ENCODE data around the gene BTBD9.

Gene BTBD9

DNA sequence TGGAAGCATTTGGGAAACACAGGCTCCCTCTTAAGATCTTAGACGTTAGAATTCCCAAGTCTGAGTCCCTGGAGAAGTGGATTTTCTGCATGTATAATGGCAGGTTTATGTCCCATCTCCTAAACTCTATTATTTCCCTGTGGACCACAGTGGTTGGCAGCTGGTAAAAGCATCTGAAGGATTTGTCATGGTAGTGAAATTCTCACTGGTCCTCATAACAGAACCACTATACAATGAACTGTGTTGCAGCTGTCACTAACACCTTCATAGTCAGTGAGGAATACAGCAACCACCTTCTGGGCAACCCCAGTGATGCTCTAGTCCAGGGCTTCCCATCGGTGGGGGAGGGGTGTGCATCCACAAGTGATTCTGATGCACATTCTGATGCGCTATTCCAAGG, 423.3 kb downstream of the BTBD9 start:
- TF ChIP-seq, protein P1, sequence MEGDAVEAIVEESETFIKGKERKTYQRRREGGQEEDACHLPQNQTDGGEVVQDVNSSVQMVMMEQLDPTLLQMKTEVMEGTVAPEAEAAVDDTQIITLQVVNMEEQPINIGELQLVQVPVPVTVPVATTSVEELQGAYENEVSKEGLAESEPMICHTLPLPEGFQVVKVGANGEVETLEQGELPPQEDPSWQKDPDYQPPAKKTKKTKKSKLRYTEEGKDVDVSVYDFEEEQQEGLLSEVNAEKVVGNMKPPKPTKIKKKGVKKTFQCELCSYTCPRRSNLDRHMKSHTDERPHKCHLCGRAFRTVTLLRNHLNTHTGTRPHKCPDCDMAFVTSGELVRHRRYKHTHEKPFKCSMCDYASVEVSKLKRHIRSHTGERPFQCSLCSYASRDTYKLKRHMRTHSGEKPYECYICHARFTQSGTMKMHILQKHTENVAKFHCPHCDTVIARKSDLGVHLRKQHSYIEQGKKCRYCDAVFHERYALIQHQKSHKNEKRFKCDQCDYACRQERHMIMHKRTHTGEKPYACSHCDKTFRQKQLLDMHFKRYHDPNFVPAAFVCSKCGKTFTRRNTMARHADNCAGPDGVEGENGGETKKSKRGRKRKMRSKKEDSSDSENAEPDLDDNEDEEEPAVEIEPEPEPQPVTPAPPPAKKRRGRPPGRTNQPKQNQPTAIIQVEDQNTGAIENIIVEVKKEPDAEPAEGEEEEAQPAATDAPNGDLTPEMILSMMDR (IDR thresholded peaks at IDR 0.05; ENCODE audit: insufficient read depth, low read length, poor library complexity, severe bottlenecking), result no peak

DNA sequence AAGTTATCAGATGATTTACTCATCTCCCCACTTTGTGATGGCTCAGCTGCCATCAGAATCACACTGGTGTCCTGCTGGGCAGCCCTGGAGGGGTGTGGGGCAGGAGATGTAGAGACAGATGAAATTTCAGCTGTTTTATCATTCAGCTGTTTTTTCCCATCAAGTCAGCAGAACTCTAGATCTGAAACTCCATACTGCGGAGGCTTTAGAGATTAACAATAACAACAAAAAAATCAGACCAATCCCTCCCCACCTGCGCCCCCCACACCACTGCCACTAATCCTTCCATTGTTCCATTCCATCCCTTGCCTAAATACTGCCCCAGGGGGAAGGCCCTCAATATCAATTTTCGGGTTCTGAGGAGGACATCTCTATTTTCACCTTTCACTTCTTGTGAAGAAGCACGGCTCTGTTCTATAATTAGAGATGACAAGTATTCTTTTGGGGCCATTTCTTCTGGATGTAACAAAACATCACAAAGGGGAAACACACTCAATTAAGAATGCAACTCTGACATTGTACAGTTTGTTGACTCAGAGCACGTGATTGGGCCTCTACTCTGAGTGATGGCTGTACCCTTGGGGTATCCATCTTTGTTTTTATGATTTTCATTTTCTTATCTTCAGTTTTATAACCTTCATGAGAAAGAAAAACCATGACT, 423.9 kb downstream of the BTBD9 start:
- DNase-seq (ENCODE audit: extremely low read depth, insufficient read length), result peak; percentile 41
- no peaks in the 10 kb centered on the region for H3K27me3 ChIP-seq (replicated peaks; ENCODE audit: control insufficient read depth, insufficient read depth, low read length)
- TF ChIP-seq, protein P1 (IDR thresholded peaks at IDR 0.05; ENCODE audit: insufficient read depth, low read length, poor library complexity, severe bottlenecking), result no peak
- no peak overlapping the region for H3K4me3 ChIP-seq (replicated peaks; ENCODE audit: low read depth, low read length)
- H3K36me3 ChIP-seq (ENCODE audit: control insufficient read depth, insufficient read depth, low read length), result no peaks in the 10 kb centered on the region

More for the DNA sequence above, 423.3 kb downstream of the BTBD9 start:
- DNase-seq (ENCODE audit: extremely low read depth, insufficient read length), result no peak
- Histone ChIP-seq H3K4me3 (replicated peaks; ENCODE audit: low read depth, low read length) (no peak overlapping the region), H3K27me3 (replicated peaks; ENCODE audit: control insufficient read depth, insufficient read depth, low read length) (no peaks in the 10 kb centered on the region), H3K36me3 (ENCODE audit: control insufficient read depth, insufficient read depth, low read length) (no peaks in the 10 kb centered on the region)

DNA sequence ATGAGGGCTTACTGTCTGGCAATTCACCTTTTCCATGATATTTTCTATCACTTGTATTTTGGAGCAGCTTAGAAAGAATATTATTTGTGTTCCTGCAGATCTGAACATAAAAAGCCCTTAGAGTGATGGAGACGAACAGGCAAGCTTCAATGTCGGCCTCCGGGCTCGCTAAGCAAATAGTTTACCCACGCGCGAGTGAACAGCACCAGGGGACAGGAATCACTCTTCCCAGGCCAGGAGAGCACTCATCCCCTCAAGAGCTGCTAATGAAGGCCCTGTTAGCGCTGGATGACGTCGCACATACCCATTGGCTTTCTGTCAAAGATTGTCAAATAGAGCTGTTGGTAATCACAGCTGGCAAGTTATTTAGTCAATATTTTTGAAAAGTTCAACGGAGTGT, 424.5 kb downstream of the BTBD9 start:
- Histone ChIP-seq H3K27me3 (replicated peaks; ENCODE audit: control insufficient read depth, insufficient read depth, low read length) (no peaks in the 10 kb centered on the region), H3K36me3 (ENCODE audit: control insufficient read depth, insufficient read depth, low read length) (no peaks in the 10 kb centered on the region), H3K4me3 (replicated peaks; ENCODE audit: low read depth, low read length) (no peak overlapping the region)
- DNase-seq (ENCODE audit: extremely low read depth, insufficient read length), result no peak
- TF ChIP-seq, protein P1 (IDR thresholded peaks at IDR 0.05; ENCODE audit: insufficient read depth, low read length, poor library complexity, severe bottlenecking), result no peak

DNA sequence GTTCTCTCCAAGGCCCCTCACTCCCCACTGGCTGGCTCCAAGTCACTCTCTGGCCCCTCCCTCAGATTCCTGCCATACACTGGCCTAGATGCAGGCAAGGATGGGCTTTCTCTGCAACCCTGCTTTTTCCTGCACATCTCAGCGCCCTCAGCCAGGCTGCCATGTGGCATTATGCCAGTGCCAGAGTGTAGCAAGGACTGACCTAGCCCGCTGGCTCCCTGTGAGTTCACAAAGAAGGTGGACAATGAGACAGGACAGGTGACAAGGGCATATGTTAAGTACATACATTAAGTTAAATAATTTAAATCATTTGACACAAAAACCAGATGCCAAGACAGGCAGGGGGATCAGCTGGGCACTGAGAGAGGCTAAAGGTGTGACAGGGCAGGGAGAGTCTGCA, 425.6 kb downstream of the BTBD9 start:
- Histone ChIP-seq H3K36me3 (ENCODE audit: control insufficient read depth, insufficient read depth, low read length) (no peaks in the 10 kb centered on the region), H3K4me3 (replicated peaks; ENCODE audit: low read depth, low read length) (no peak overlapping the region), H3K27me3 (replicated peaks; ENCODE audit: control insufficient read depth, insufficient read depth, low read length) (no peaks in the 10 kb centered on the region)
- TF ChIP-seq, protein P1 (IDR thresholded peaks at IDR 0.05; ENCODE audit: insufficient read depth, low read length, poor library complexity, severe bottlenecking), result no peak
- DNase-seq (ENCODE audit: extremely low read depth, insufficient read length), result no peak

DNA sequence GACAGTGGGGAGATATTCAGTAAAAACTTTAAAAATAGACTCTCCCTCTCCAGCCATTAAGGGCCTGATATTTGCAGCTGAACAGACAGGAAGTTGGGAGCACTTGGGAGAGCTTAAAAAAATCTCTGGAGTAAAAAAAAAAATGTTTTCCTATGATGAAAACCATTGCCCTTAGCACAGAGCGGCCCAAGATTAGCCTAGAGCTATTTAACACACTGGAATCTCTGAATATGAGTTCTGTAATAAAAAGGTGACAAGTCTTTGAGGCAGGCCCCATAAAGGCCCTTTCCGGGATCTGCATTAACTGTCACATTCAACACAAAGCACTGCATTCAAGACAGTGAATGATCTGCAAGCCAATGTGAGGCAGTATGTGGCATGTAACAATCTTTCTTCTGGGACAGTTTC, 426.5 kb downstream of the BTBD9 start:
- TF ChIP-seq, protein P1 (IDR thresholded peaks at IDR 0.05; ENCODE audit: insufficient read depth, low read length, poor library complexity, severe bottlenecking), result no peak
- Histone ChIP-seq H3K27me3 (replicated peaks; ENCODE audit: control insufficient read depth, insufficient read depth, low read length) (no peaks in the 10 kb centered on the region), H3K4me3 (replicated peaks; ENCODE audit: low read depth, low read length) (no peak overlapping the region), H3K36me3 (ENCODE audit: control insufficient read depth, insufficient read depth, low read length) (no peaks in the 10 kb centered on the region)
- no peak for DNase-seq (ENCODE audit: extremely low read depth, insufficient read length)

DNA sequence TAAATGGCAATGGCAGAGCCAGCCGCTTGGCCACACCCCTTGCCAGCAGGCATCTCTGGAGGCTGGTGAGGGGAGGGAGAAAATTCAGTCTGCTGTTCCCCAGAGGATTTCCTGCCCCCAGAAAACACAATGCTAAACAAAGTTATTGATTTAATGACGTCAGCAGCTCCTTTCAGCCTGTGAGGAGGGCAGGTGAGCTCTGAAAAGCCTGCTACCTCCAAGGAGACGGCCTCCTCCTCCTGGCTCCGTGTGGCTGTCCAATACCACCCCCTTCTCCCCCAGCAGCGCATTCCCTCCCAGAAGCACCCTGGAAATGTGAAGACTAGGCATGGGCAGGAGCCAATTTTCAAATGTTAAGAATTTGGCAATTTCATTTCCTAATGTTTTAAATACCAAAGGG, 427.1 kb downstream of the BTBD9 start:
- no peak for DNase-seq (ENCODE audit: extremely low read depth, insufficient read length)
- TF ChIP-seq, protein P1 (IDR thresholded peaks at IDR 0.05; ENCODE audit: insufficient read depth, low read length, poor library complexity, severe bottlenecking), result no peak
- H3K4me3 ChIP-seq (replicated peaks; ENCODE audit: low read depth, low read length), result no peak overlapping the region
- no peaks in the 10 kb centered on the region for H3K27me3 ChIP-seq (replicated peaks; ENCODE audit: control insufficient read depth, insufficient read depth, low read length)
- H3K36me3 ChIP-seq (ENCODE audit: control insufficient read depth, insufficient read depth, low read length), result no peaks in the 10 kb centered on the region

All from GM06990 (cell line).